Fibroblast of pulmonary artery (primary cell): ENCODE measurements around the gene GMPR.

Experiments used
- DNase-seq: peaks from one replicate; pipeline ENCODE4 v3.0.0-alpha.2; 2010; ENCODE audit warnings: low read depth
- H3K4me3 ChIP-seq: replicated peaks from 2 replicates; pipeline ENCODE4 v1.5.1; 2011; ENCODE audit warnings: low read depth, mild to moderate bottlenecking, control low read depth, low read length, moderate library complexity
- TF ChIP-seq, protein P1 (sequence below): IDR thresholded peaks from 2 replicates; pipeline ENCODE4 v1.5.1; 2011; ENCODE audit warnings: mild to moderate bottlenecking, control low read depth, low read length, inconsistent platforms; ENCODE audit errors: missing control alignments

GMPR gene

GRCh38 chr6:16322666-16323312 lies 84.4 kb downstream of the GMPR start:
- peak; percentile 82 for DNase-seq
- no peak overlapping the region for H3K4me3 ChIP-seq
- TF ChIP-seq, protein P1, sequence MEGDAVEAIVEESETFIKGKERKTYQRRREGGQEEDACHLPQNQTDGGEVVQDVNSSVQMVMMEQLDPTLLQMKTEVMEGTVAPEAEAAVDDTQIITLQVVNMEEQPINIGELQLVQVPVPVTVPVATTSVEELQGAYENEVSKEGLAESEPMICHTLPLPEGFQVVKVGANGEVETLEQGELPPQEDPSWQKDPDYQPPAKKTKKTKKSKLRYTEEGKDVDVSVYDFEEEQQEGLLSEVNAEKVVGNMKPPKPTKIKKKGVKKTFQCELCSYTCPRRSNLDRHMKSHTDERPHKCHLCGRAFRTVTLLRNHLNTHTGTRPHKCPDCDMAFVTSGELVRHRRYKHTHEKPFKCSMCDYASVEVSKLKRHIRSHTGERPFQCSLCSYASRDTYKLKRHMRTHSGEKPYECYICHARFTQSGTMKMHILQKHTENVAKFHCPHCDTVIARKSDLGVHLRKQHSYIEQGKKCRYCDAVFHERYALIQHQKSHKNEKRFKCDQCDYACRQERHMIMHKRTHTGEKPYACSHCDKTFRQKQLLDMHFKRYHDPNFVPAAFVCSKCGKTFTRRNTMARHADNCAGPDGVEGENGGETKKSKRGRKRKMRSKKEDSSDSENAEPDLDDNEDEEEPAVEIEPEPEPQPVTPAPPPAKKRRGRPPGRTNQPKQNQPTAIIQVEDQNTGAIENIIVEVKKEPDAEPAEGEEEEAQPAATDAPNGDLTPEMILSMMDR, result no peak

GRCh38 chr6:16324184-16324583 lies 85.8 kb downstream of the GMPR start:
- H3K4me3 ChIP-seq, result no peak overlapping the region
- DNase-seq, result no peak
- TF ChIP-seq, protein P1, result no peak

DNA sequence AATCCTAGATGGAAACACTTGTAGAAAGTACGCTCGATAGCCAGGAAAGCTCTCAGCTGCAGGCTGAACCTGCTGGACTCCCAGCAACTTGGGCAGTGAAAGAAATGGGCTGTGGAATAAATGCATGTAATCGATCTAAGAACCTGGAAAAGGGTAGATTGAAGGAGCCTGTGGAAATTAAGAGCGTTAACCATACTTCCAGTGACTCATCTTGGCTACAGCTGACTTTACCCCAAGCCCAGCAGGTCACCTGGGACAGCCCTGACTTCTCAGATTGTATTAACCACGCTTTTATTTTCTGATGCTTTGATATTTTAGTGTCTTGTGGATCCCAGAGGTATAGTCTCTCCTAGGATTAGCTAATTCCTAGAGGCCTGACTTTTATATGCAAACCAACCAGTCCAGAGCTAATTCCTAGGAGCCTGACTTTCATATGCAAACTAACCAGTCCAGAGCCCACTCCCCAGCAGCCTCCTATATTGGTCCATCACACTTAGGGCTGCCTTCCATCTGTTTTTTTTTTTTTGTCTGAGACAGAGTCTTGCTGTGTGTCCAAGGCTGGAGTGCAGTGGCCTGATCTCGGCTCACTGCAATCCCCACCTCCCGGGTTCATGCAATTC lies 86.3 kb downstream of the GMPR start:
- no peak overlapping the region for H3K4me3 ChIP-seq
- DNase-seq, result no peak
- TF ChIP-seq, protein P1, result no peak

GRCh38 chr6:16326531-16326930 lies 88.1 kb downstream of the GMPR start:
- TF ChIP-seq, protein P1, result no peak
- no peak for DNase-seq
- no peak overlapping the region for H3K4me3 ChIP-seq

DNA sequence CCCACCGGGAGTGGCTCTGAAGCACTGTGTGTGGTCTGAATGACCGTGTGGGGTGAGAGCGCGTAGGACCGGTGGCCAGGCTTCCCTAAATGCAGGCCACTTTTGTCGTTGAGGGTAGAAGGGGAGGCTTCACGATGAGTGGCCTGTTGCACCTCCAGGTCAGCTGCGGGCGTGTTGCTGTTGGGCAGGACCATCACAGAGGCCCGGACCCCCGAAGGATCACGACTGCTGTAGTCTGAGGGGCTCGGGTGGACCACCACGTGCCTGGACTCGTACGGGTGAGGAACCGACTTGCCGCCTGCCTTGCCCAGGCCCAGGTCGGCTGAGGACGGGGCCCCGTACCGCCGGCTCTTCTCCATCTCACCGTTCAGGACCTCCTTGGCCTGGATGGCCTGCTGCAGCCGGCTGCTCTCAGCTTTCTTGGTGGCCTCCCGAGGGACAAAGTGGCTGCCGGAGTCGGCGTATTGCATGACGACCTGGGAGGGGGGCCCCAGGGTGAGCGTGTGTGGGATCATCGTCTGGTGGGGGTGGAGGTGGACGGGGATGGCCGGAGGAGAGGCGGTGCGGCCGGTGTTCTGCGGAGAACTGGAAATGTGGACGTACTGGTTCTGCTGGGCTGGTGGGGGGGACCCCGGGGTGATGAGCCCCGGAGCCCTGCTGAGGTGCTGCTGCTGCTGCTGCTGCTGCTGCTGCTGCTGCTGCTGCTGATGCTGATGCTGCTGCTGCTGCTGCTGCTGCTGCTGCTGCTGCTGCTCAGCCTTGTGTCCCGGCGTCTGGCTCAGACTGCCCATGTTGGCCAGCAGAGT lies 88.8 kb downstream of the GMPR start:
- H3K4me3 ChIP-seq, result no peak overlapping the region
- no peak for DNase-seq
- TF ChIP-seq, protein P1, result no peak

GRCh38 chr6:16327777-16328325 lies 89.5 kb downstream of the GMPR start:
- no peak overlapping the region for H3K4me3 ChIP-seq
- TF ChIP-seq, protein P1, result no peak
- no peak for DNase-seq
